ENCODE data around the gene NCOA3.

GRCh38 chr20:47578543-47578942, 76.9 kb downstream of the NCOA3 start:
- no peak for TF ChIP-seq ZNF274 (IDR thresholded peaks at IDR 0.05; ENCODE audit: insufficient read depth, insufficient read length)
- TF ChIP-seq FOS (IDR thresholded peaks at IDR 0.05; ENCODE audit: borderline replicate concordance, extremely low read depth, insufficient read length): no peak
- TF ChIP-seq POLR2A (IDR thresholded peaks at IDR 0.05; ENCODE audit: low read depth, low read length): no peak
- no peak for TF ChIP-seq EP300 (IDR thresholded peaks at IDR 0.05; ENCODE audit: borderline replicate concordance in 1 of 2, control insufficient read depth in 1 of 2, low read depth in 2 of 2, low read length in 2 of 2)
- no peak for TF ChIP-seq MAX (IDR thresholded peaks at IDR 0.05; ENCODE audit: low read depth, low read length)
- TF ChIP-seq, protein P1, sequence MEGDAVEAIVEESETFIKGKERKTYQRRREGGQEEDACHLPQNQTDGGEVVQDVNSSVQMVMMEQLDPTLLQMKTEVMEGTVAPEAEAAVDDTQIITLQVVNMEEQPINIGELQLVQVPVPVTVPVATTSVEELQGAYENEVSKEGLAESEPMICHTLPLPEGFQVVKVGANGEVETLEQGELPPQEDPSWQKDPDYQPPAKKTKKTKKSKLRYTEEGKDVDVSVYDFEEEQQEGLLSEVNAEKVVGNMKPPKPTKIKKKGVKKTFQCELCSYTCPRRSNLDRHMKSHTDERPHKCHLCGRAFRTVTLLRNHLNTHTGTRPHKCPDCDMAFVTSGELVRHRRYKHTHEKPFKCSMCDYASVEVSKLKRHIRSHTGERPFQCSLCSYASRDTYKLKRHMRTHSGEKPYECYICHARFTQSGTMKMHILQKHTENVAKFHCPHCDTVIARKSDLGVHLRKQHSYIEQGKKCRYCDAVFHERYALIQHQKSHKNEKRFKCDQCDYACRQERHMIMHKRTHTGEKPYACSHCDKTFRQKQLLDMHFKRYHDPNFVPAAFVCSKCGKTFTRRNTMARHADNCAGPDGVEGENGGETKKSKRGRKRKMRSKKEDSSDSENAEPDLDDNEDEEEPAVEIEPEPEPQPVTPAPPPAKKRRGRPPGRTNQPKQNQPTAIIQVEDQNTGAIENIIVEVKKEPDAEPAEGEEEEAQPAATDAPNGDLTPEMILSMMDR (IDR thresholded peaks at IDR 0.05 in 2 of 3, conservative IDR thresholded peaks at IDR 0.05 in 1 of 3; ENCODE audit: control insufficient read depth in 2 of 3, extremely low read depth in 1 of 3, insufficient read depth in 1 of 3, low read depth in 3 of 3, low read length in 3 of 3): no peak
- TF ChIP-seq RCOR1 (conservative IDR thresholded peaks at IDR 0.05; ENCODE audit: low read depth, low read length): no peak
- TF ChIP-seq, protein P2, sequence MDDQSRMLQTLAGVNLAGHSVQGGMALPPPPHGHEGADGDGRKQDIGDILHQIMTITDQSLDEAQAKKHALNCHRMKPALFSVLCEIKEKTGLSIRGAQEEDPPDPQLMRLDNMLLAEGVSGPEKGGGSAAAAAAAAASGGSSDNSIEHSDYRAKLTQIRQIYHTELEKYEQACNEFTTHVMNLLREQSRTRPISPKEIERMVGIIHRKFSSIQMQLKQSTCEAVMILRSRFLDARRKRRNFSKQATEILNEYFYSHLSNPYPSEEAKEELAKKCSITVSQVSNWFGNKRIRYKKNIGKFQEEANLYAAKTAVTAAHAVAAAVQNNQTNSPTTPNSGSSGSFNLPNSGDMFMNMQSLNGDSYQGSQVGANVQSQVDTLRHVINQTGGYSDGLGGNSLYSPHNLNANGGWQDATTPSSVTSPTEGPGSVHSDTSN (IDR thresholded peaks at IDR 0.05; ENCODE audit: insufficient replicate concordance, low read depth, low read length): no peak
- TF ChIP-seq TCF3 (IDR thresholded peaks at IDR 0.05; ENCODE audit: borderline replicate concordance, insufficient read depth, low read depth, low read length): no peak
- TF ChIP-seq ZZZ3 (IDR thresholded peaks at IDR 0.05; ENCODE audit: control insufficient read depth, insufficient read length, low read depth): no peak

Measured in GM12878 (cell line).